SW 1271 (cell line): ENCODE data around the gene P2RY6.

Source experiments
- DNase-seq, 2 experiments: peaks; one replicate each; lab custom pipeline; 2025; lab: John Stamatoyannopoulos, UW

Gene P2RY6

DNA sequence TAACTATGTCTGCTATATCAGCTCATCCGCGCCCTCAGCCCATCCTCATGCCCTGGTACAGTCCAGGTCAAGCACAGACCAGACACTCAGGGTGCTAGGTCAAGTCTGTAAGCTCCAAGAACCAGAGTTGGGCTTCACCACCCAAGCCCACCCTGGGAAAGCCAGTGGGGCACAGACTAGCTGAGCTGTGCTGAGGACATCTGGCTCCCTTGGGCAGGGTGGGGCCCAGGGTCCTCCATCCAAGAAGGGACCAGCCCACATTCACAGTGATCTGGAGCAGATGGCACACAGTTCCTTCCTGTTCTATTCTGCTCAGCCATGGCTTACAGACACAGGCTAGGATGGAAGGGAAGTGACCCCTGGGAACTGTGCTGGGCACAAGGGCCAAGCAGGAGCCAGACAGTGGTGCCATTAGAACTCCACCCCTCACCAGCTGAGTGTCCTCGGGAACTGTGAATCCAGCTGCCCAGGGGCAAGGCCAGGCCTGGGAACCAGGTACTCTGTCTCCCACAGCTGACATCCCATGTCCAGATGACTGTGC is 9.1 kb downstream of the P2RY6 start:
- DNase-seq = no peak

DNA sequence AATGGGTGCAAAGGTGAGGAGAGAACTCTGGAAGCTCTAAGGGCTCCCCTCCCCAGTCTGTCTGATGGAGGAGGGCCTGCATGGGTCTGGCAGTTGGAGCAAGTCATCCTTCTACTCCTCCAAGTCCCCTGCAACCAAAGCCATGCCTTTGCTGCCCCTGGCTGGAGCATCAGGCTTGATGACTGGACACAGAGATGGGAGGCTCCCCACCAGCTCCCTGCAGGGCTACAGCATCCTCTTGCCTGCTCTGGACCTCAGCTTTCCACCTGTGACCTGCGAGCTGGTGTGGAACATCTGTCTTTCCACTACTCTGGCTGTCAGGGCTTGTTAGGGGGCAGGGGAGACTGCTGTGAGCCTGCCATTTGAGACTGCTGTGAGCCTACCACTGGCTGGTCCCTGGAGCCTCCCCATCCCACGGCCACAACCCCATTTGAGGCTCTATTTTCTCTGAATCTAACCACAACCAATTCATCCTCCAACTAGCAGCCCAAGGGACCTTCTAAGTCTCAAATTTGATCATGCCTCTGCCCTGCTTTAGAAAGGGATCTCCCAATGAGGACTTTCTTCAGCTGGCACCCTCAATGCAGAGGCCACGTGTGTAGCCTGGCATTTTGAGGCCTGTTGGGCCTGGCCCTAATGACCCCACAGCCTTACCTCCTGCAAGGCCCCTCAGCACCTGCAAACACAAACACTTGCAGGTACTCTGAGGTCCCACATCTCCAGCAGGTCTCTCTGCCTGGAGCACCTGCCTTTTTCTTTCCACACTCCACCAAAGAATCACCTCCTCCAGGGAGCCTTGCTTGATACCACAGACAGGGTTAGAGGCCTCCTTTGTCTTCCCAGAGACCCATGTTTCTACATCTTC is 9.9 kb downstream of the P2RY6 start:
- no peak for DNase-seq

DNA sequence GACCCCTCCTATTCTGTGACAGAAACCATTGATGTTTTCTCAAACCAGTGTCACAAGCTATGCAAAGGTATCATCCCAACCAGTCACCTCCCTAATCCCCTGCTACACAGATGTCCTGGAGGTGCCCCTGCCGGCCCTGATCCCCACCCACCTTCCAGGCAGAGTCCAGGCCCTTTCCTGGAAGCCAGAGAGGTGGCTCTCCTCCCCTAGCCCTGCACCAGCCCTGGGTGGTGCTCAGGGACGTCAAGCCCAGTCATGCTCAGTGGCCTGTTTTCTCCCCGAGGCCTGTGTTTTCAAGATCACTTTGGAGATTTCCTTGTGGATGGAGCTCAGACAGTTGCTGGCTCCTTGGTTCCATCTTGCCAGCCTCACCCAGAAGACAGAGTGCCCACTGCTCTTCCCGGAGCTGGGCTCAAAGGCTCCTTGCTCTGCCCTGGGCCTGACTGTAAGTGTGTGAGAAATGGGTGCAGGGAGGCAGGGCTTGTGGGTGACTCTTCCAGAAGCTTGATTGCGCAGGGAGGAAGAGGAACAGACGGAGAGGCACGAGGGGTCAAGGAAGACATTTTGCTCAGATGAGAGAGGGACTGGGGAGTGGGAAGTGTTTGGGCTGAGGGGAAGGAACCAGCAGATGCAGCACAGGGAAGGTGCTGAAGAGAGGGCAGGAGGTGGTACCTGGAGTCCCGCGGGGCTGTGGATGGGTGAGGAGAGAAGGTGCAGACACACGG is 11.3 kb downstream of the P2RY6 start:
- DNase-seq = no peak

DNA sequence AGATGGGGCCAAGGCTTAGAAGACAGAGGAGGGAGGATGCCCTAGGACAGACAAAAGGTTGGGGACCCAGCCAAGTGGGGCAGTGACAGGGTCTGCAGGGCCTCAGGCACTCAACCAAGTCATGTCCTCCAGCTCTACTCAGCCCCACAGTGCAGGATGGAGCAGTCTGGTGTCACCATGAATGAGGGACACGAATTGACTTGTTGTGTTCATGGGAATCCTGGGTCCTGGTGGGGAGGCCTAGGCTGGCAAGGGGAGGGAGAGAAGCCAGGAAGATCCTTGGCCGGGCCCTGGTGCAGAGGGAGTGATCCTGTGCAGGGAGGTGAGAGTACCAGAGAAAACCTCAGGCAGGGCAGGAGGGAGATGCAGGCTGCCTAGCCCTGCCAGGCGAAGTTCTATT is 12.0 kb downstream of the P2RY6 start:
- no peak for DNase-seq

DNA sequence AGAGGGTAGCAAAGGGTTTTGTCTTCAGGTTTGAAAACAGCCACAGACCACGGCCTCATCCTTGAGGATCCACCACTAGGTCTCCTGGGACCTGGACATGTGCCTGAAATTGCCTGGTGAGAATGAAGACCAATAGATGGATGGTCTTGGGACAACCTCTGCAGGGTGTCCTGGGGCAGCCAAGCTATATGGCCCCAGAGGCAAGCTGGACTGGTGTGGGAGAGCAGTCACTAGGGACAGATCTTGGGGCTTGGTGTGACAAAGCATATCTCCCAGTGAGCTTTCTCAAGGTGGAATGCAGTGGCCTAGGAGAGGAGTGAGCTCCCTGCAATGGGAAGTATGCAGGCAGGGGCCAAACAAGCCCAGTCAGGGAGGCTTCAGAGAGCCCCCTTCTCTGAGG is 13.6 kb downstream of the P2RY6 start:
- DNase-seq = no peak

DNA sequence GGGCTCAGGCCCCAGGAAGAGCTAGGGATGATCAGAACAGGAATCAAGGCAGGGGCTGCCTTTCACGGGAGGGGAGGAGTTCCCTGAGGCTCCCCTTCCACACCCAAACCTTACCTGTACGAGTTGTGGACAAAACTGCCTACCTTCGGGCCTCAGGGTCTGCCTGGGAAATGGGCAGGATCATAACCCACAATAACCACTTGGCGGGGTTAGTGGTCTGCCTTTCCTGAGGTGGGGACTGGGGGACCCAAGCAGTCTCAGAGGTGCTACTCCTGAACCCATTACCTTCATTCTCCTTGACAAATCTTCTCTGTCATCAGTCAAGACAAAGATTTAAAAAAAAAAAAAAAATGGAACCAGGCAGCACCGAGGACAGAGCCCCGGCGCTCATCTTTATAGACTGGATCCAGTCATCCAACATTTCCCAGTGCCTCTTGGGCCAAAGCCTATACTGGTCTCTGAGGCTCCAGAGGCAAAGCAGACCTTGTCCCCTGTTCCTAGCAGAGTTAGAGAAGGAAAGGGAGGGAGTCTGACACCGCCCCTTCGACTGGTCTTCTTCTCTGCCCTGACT is 14.2 kb downstream of the P2RY6 start:
- no peak for DNase-seq

DNA sequence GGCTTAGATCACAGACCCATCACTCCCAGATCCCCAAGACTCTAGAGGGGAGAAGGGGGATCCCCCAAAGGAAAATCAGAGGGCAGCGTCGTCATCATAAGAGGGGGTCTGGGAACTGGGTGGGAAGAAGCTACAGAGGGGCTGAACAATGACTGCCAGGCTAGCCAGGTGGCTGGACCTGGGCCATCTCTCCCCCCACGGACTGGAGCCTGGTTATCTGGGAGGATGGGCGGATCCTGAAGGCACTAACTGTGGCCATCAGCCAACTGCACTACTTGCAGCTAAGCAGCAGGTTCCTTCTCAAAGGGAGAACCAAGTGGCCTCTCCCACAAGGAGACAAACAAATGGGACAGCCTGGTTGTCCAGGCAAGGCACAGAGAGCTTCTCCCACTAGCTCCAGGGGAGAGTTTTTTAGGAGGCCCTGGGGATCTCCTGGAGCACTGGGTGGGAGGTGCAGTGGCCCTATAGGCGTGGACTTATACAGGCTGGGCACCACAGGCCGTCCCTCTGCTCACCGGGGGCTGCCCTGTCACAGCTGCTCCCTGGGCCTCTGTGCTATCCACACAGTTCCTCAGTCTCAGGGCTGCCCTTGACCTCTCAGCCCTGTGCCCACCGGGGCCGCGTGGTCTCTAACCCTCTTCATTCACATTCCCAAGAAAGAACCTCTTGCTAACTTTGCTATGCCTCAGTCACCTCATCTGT is 15.4 kb downstream of the P2RY6 start:
- DNase-seq = no peak

DNA sequence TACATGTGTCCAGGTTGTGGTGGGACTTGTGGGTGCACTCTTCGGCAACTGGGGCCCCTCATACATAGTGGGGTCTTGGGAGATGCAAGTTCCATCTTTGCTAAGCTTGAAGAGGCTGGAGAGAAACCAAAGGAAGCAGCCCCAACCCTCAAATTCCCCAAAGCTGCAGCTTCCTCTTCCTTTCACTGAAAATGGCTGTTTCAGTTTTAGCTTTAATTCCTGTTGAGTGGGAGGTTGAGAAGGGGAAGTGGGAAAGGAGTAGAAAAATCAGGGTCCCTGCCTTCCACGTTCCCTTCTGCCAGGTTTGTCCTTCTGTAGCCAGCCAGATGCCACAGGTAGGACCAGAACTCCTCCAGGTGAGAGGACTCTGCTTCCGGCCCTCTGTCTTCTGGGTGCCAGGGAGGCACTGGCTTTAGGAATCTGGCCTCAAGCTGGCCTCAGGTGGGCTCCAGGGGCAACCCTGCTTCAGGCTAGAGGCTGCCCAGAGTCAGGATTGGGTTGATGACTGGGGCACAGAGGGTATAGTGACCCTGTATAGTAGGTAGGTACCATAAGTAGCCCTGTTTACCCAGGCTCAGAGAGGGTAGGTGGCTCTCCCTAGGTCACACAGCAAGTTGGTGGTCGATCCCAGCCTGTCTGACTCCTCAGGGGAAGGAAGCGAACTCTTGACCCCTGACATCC is 16.2 kb downstream of the P2RY6 start:
- no peak for DNase-seq

DNA sequence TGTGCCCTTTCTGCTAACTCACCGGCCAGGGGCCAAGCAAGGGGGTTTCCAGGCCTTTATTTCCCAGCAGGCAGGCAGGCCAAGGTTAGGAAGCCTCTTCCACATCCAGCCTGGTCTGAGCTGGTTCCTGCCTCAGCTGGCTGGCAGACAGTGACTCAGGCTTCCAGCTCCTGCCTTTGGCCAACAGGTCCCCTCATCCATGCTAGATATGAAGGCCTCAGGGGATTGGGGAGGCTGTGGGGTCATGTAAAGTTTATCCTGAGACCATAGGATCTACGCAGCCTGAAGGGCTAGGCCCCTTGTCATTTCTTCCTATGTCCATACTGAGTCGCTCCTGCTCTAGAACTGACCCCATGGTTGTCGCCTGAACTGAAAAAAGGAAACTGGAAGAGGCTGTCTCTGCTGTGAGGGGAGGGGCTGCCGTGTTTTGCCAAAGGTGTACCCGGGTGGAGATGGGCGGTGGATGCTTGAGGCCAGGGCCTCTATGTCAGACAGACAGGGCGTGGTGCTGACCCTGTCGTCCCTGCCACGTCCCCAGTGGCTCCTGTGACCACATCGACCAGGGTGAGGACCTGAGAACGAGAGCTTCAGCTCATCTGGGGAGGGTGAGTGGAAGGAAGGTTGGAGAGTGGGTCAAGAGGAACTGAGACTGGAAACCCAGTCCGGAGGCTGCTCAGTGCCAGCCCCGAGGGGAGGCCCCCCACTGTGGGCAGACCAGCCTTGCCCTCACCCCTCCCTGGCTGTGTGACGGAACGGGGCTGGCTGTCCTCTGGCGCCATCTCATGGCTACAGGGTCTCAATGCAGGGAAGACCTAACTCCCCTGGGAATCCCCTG is 17.0 kb downstream of the P2RY6 start:
- peak in 1 of 2 experiments; percentile 56 for DNase-seq

DNA sequence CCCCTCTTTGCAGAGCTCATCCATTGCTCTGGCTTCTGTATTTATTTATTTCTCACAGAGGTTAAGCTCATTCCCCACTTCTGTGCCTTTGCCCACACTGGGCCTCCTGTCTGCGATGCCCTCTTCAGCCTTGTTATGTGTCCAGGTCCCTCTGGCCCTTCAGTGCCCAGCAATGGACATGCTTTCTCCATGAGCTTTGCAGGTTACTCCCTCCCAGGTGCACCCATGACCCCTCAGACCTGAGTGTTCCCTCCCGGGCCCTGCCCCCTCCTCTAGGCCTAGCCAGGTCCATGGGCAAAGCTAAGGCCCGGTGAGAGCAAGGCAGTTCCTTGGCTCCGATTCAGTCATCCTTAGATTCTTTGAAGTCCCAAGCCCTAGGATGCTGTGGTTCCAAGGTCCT is 18.4 kb downstream of the P2RY6 start:
- no peak for DNase-seq

DNA sequence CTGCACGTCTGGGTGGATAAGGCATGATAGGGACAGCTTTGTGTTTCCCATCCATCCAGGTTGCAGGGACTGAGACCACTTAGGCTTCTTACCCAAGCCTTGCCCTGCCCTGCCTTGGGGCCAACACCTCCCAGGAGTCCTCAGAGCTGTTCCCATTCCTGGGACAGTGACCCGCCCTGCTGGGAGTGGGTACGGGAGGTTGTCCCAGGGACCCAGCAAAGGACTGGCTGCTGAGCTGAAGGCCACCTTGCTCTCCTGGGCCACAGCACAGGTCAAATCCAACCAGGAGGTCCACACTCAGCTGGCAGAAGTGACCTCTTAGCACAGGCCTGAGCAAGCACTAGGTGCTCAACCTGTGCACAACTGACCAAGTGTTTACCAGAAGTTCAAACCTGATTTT is 19.1 kb downstream of the P2RY6 start:
- no peak for DNase-seq

DNA sequence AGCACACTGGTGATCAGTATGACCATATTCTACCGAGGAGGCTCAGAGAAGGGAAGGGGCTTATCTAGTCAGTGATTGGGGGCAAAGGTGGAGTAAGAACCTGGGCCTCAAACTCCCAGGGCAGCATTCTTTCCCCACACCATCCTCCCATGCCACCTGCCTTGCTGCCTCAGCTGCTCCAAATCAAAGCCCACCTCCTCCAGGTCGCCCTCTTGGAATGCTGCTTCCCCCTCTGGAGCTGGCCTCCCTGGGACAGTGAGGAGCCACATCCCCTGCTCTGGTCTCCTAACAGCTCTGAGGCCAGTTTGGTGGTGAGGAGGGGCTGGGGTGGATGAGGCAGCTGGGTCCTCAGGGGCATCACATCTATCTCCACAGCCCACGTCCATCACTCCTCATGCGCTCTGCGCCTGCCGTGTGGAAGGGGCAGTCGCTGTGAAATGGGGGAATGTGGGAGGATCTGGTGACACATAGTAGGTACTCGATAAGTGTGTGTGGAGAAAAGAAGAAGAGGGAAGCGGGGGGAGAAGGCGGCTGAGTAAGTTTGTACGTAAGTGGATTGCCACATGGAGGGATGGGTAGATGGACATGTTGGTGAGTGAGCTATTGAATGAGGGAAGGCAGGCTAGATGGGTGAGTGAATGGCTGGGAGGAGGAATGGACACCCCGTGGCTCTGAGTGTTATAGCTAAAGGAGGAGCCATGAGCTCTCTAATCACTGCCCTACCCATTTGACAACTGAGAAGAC is 19.8 kb downstream of the P2RY6 start:
- no peak for DNase-seq

DNA sequence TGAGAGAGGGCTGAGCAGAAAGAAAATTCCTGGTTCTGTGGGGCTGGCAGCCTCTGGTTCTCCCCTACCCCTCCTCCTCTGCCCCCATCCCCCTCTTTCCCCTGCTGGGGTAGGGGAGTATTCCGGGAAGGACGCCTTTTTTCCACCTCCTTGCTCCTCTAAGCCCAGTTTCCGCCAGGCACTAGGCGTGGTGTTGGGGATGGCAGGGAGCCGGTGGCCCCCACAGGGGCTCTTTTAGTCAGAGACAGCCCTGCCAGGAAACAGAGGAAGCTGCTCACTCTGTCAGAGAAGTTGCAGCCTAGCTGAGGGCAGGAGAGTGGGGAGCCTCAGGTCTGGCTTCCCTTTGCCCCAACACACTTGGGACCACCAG is 20.4 kb downstream of the P2RY6 start:
- no peak for DNase-seq

DNA sequence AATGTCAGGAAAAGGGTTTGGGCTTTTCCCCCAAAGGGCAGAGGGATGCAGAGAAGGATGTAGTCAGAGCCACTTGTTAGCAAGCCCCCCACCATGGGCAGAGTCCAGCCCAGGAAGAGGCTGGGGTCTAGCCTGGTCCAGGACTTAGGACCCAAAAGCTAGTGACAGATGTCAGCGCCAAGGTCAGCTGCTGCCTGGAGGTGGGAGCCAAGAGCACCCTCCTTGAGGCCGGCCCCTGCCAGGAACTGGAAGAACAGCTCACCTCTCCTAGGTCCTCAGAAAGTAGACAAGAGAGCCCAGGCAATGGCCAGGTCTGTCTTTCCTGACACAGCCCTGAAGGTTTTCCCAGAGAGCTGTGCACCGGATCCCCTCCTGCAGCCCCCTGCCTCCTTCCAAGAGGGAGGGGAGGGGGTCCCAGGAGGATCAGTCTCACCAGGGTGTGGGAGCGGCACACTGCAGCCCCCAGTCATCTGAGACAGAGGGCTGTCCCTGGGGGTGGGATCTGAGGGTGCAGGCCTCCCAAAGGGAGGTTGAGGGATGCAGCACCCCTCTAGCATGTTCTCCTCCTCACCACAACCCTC is 21.3 kb downstream of the P2RY6 start:
- no peak for DNase-seq

DNA sequence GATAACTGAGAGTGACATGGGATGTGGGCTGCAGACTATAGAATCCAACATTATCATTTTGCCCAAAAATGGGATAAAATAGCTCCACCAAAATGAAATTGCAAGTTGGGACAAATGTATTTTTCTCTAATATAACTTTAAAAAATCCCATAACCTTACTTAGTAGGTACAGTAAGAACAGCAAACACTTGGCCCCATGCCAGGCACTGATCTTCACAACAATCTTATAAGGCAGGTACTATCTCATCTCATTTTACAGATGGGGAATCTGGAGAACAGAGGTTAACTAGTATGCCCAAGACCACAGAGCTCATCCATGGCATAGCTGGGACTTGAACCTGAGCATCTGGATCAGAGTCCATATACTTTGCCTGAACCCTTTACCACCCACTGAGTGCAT is 22.5 kb downstream of the P2RY6 start:
- no peak for DNase-seq

DNA sequence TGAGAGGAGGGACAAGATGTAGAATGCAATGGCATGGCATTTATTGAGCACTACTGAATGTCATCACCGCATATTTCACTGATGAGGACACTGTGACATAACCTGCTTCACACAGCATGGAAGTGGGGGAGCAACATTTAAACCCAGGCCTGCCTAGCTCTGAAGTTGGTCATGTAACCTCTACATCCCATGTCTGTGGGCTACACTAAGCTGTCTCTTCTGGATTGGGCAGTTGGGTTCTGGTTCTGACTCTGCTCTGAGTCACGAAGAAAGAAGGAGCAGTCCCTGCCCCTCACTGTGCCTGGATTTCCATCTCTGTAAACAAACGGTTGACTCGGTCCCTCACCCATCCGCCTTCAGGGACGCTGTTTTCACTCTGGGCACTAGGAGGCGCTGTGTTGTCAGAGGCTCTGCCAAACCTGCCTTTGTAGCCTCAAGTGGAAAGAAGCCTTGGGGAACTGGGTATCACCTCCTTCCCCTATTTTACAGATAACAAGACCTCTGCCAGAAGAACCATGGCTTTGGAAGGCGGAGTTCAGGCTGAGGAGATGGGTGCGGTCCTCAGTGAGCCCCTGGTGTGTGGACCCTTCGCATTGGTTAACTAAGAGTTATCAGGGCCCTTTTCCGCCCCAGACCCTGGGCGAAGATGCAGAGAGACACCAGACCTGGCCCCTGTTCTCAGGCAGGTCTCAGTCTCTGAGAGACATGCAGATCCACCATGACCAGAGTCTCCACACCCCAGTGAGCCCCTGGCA is 23.3 kb downstream of the P2RY6 start:
- peak in 1 of 2 experiments; percentile 54 for DNase-seq

DNA sequence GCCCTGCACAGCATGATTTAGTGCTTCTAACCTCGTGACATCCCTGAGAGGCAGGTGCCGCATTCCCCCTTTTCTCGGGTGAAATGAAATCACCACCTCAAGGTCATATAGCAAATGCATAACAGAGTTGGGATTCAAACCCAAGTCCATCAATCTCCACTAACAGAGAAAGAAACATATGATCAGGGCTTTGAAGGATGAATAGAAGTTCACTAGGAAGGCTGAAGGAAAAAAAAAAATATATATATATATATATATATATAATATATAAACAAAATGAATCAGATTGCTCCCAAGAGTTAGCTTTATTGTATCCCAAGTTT is 23.8 kb downstream of the P2RY6 start:
- DNase-seq = no peak

DNA sequence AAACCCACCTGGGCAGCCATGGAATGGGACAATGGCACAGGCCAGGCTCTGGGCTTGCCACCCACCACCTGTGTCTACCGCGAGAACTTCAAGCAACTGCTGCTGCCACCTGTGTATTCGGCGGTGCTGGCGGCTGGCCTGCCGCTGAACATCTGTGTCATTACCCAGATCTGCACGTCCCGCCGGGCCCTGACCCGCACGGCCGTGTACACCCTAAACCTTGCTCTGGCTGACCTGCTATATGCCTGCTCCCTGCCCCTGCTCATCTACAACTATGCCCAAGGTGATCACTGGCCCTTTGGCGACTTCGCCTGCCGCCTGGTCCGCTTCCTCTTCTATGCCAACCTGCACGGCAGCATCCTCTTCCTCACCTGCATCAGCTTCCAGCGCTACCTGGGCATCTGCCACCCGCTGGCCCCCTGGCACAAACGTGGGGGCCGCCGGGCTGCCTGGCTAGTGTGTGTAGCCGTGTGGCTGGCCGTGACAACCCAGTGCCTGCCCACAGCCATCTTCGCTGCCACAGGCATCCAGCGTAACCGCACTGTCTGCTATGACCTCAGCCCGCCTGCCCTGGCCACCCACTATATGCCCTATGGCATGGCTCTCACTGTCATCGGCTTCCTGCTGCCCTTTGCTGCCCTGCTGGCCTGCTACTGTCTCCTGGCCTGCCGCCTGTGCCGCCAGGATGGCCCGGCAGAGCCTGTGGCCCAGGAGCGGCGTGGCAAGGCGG is 24.5 kb downstream of the P2RY6 start:
- DNase-seq = no peak

DNA sequence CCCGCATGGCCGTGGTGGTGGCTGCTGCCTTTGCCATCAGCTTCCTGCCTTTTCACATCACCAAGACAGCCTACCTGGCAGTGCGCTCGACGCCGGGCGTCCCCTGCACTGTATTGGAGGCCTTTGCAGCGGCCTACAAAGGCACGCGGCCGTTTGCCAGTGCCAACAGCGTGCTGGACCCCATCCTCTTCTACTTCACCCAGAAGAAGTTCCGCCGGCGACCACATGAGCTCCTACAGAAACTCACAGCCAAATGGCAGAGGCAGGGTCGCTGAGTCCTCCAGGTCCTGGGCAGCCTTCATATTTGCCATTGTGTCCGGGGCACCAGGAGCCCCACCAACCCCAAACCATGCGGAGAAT is 25.1 kb downstream of the P2RY6 start:
- DNase-seq = no peak
